ENCODE data around the gene SCN9A.
"Not testable (repeated sequence)": the region's sequence is repeated elsewhere in the genome, so short reads cannot be mapped to it uniquely, and the experiment has no call there.

The SCN9A gene

GRCh38 chr2:166242309-166242708, 133.4 kb downstream of the SCN9A start:
- DNase-seq (ENCODE audit: low read depth), result no peak

- DNase-seq (ENCODE audit: low read depth), result no peak
These were observed 135.1 kb downstream of the SCN9A start for GRCh38 chr2:166240387-166241313.

- peak; percentile 75 for DNase-seq (ENCODE audit: low read depth)
These were observed 136.2 kb downstream of the SCN9A start for GRCh38 chr2:166239548-166239947.

- DNase-seq (ENCODE audit: low read depth), result no peak
These were observed 137.6 kb downstream of the SCN9A start for GRCh38 chr2:166238176-166238575.

- peak; percentile 76 for DNase-seq (ENCODE audit: low read depth)
These were observed 141.5 kb downstream of the SCN9A start for GRCh38 chr2:166234112-166234846.

GRCh38 chr2:166233244-166233643, 142.5 kb downstream of the SCN9A start:
- DNase-seq (ENCODE audit: low read depth), result no peak

GRCh38 chr2:166230724-166231070, 145.0 kb downstream of the SCN9A start:
- DNase-seq (ENCODE audit: low read depth), result no peak

GRCh38 chr2:166230024-166230723, 145.6 kb downstream of the SCN9A start:
- no peak for DNase-seq (ENCODE audit: low read depth)

- DNase-seq (ENCODE audit: low read depth), result no peak
These were observed 146.1 kb downstream of the SCN9A start for GRCh38 chr2:166229678-166230023.

- no peak for DNase-seq (ENCODE audit: low read depth)
These were observed 151.5 kb downstream of the SCN9A start for GRCh38 chr2:166224197-166224596.

GRCh38 chr2:166223298-166223697, 152.4 kb downstream of the SCN9A start:
- DNase-seq (ENCODE audit: low read depth), result no peak

GRCh38 chr2:166211079-166211478, 164.7 kb downstream of the SCN9A start:
- no peak for DNase-seq (ENCODE audit: low read depth)

GRCh38 chr2:166209944-166210343, 165.8 kb downstream of the SCN9A start:
- DNase-seq (ENCODE audit: low read depth), result not testable (repeated sequence)

- DNase-seq (ENCODE audit: low read depth), result not testable (repeated sequence)
These were observed 166.4 kb downstream of the SCN9A start for GRCh38 chr2:166209367-166209766.

- not testable (repeated sequence) for DNase-seq (ENCODE audit: low read depth)
These were observed 169.6 kb downstream of the SCN9A start for GRCh38 chr2:166206153-166206552.

- no peak for DNase-seq (ENCODE audit: low read depth)
These were observed 173.0 kb downstream of the SCN9A start for GRCh38 chr2:166202778-166203177.

- no peak for DNase-seq (ENCODE audit: low read depth)
These were observed 178.3 kb downstream of the SCN9A start for GRCh38 chr2:166197446-166197845.

GRCh38 chr2:166193407-166193806, 182.3 kb downstream of the SCN9A start:
- no peak for DNase-seq (ENCODE audit: low read depth)

GRCh38 chr2:166188084-166188483, 187.7 kb downstream of the SCN9A start:
- no peak for DNase-seq (ENCODE audit: low read depth)

GRCh38 chr2:166184789-166185188, 191.0 kb downstream of the SCN9A start:
- no peak for DNase-seq (ENCODE audit: low read depth)

GRCh38 chr2:166181813-166182154, 194.0 kb downstream of the SCN9A start:
- no peak for DNase-seq (ENCODE audit: low read depth)

- DNase-seq (ENCODE audit: low read depth), result peak; percentile 13
These were observed 194.6 kb downstream of the SCN9A start for GRCh38 chr2:166180951-166181812.

Measured in HS-5 (cell line).